HepG2 (cell line): ENCODE results near the gene TMBIM1. TPM values are rescaled to one million over a fixed set of nuclear protein-coding genes. Genes with fewer than 3 reads are reported as not detected.

Source experiments
- BRCA1 ChIP-seq: sonication (generic); formaldehyde crosslinking; IDR thresholded peaks from 2 replicates; pipeline ENCODE4 v1.4.0; 2020; ENCODE audit warnings: missing genetic modification reagents
- FOXO1 ChIP-seq: sonication (generic); formaldehyde crosslinking; IDR thresholded peaks from 2 replicates; pipeline ENCODE4 v1.4.0; 2020; ENCODE audit warnings: missing genetic modification reagents
- KAT7 ChIP-seq: IDR thresholded peaks from 2 replicates; pipeline ENCODE4 v1.6.1; 2018; ENCODE audit warnings: borderline replicate concordance, missing compliant biosample characterization
- NFE2 ChIP-seq: sonication (generic); formaldehyde crosslinking; IDR thresholded peaks from 2 replicates; pipeline ENCODE4 v1.4.0; 2020; ENCODE audit warnings: missing genetic modification reagents
- YEATS2 ChIP-seq: sonication (generic); formaldehyde crosslinking; IDR thresholded peaks from 2 replicates; pipeline ENCODE4 v1.4.0; 2020; ENCODE audit warnings: missing genetic modification reagents, borderline replicate concordance
- ZMAT3 ChIP-seq: sonication (generic); formaldehyde crosslinking; conservative IDR thresholded peaks from 2 replicates; pipeline ENCODE4 v1.7.0; 2021; ENCODE audit warnings: missing genetic modification reagents
- polyA plus RNA-seq, 8 experiments: library from polyadenylated mRNA; depleted of rRNA in 3 of 8; stranded (reverse) in 7 of 8; unstranded in 1 of 8; fragments of >200 nt; fragmentation: Illumina TruSeq in 4 of 8; extraction: Trizol in 4 of 8; gene quantifications; 2 replicates each; pipeline versions ENCODE4 v1.2.1 to v1.2.3, GENCODE V29; 2011 to 2016; ENCODE audit warnings: low read depth in 4 of 8, missing spikeins in 1 of 8, mixed read lengths in 1 of 8; ENCODE audit not compliant: insufficient read depth in 1 of 8
- total RNA-seq, 5 experiments: library from RNA; depleted of rRNA; stranded (reverse); fragments of >200 nt; fragmentation: Illumina TruSeq; extraction: Trizol; gene quantifications; 2 replicates each; pipeline ENCODE4 v1.2.3, GENCODE V29; 2016; ENCODE audit warnings: low read depth in 1 of 5
- TF ChIP-seq, protein P1 (sequence below): sonication (generic); formaldehyde crosslinking; IDR thresholded peaks from 2 replicates; pipeline ENCODE4 v1.4.0; 2020; ENCODE audit warnings: missing genetic modification reagents; ENCODE audit errors: not compliant biosample characterization
- TF ChIP-seq, protein P2 (sequence below): IDR thresholded peaks from 2 replicates; pipeline ENCODE4 v1.6.1; 2016; ENCODE audit warnings: mild to moderate bottlenecking, missing biosample characterization, missing genetic modification reagents
- TF ChIP-seq, protein P3 (sequence below): sonication (generic); formaldehyde crosslinking; IDR thresholded peaks from 2 replicates; pipeline ENCODE4 v1.8.0; 2022; ENCODE audit warnings: missing genetic modification reagents, mild to moderate bottlenecking, moderate library complexity, borderline replicate concordance
- TF ChIP-seq, protein P4 (sequence below): sonication (generic); formaldehyde crosslinking; IDR thresholded peaks from 2 replicates; pipeline ENCODE4 v1.5.0; 2020; ENCODE audit warnings: mild to moderate bottlenecking, missing genetic modification reagents

Gene TMBIM1
- total and polyA plus RNA-seq, 2 of the 13 experiments (the other 11 are each of a cell fraction or from before 2014, with no cell fraction given), result 127 to 139 TPM

DNA sequence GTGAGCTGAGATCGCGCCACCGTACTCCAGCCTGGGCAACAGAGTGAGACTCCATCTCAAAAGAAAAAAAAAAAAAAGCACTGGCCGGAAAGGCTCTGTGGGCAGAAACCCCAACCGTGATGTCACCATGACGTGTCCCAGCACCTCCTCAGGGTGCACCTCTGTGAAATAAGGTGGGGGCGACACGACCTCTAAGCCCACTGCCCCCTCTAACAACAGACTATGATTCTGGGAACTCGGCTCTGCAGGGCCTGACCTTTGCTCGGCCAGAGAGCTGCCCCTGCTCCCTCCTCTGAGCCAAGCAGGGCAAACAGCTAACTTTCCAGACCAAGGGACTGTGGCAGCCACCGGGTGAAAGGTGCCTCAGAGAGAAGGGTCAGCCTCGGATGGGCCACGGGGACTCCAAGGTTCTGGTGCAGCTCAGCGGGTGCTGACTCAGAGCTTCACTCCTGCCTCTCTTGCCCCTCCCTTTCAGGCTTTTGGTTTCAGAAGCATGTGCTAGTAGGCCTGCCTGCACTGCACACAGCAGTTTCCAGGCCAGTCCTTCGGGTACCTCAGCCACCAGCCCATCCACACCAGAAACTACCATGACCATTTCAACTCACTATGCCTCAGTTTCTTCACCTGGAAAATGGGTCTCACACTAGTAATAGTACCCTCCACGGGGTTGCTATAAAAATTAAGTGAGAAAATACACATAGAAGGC lies 8.0 kb downstream of the TMBIM1 start (continued):
- 0 out of 2 replicates have a peak, but pooled peaks have one; percentile 32 for TF ChIP-seq ZMAT3 (CRISPR knock-in tag)
- TF ChIP-seq, protein P1, sequence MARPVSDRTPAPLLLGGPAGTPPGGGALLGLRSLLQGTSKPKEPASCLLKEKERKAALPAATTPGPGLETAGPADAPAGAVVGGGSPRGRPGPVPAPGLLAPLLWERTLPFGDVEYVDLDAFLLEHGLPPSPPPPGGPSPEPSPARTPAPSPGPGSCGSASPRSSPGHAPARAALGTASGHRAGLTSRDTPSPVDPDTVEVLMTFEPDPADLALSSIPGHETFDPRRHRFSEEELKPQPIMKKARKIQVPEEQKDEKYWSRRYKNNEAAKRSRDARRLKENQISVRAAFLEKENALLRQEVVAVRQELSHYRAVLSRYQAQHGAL, result no peak
- TF ChIP-seq YEATS2 (CRISPR knock-in tag), result peak; percentile 46; the same call in 1 of the 2 replicates
- no peak for TF ChIP-seq BRCA1 (CRISPR knock-in tag)
- TF ChIP-seq NFE2 (CRISPR knock-in tag), result no peak
- TF ChIP-seq KAT7 (CRISPR knock-in tag), result no peak
- TF ChIP-seq, protein P2, sequence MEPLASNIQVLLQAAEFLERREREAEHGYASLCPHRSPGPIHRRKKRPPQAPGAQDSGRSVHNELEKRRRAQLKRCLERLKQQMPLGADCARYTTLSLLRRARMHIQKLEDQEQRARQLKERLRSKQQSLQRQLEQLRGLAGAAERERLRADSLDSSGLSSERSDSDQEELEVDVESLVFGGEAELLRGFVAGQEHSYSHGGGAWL, result peak; percentile 29; the same call in 1 of the 2 replicates
- TF ChIP-seq, protein P3, sequence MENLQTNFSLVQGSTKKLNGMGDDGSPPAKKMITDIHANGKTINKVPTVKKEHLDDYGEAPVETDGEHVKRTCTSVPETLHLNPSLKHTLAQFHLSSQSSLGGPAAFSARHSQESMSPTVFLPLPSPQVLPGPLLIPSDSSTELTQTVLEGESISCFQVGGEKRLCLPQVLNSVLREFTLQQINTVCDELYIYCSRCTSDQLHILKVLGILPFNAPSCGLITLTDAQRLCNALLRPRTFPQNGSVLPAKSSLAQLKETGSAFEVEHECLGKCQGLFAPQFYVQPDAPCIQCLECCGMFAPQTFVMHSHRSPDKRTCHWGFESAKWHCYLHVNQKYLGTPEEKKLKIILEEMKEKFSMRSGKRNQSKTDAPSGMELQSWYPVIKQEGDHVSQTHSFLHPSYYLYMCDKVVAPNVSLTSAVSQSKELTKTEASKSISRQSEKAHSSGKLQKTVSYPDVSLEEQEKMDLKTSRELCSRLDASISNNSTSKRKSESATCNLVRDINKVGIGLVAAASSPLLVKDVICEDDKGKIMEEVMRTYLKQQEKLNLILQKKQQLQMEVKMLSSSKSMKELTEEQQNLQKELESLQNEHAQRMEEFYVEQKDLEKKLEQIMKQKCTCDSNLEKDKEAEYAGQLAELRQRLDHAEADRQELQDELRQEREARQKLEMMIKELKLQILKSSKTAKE, result 0 out of 2 replicates have a peak, but pooled peaks have one; percentile 8
- TF ChIP-seq FOXO1 (CRISPR knock-in tag), result no peak
- TF ChIP-seq, protein P4, sequence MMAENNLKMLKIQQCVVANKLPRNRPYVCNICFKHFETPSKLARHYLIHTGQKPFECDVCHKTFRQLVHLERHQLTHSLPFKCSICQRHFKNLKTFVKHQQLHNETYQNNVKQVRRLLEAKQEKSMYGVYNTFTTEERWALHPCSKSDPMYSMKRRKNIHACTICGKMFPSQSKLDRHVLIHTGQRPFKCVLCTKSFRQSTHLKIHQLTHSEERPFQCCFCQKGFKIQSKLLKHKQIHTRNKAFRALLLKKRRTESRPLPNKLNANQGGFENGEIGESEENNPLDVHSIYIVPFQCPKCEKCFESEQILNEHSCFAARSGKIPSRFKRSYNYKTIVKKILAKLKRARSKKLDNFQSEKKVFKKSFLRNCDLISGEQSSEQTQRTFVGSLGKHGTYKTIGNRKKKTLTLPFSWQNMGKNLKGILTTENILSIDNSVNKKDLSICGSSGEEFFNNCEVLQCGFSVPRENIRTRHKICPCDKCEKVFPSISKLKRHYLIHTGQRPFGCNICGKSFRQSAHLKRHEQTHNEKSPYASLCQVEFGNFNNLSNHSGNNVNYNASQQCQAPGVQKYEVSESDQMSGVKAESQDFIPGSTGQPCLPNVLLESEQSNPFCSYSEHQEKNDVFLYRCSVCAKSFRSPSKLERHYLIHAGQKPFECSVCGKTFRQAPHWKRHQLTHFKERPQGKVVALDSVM (CRISPR knock-in tag), result 0 out of 2 replicates have a peak, but pooled peaks have one; percentile 26
